Activated CD4-positive, alpha-beta T cell treated with anti-CD3 and anti-CD28 coated beads, Interleukin-2, amount 50 U/mL, for 4 hours (primary cell): Measurements from ENCODE around the gene MED16.
A peak's percentile ranks its signal among the peaks of the same experiment; 100 is the strongest.

Experiments used
- DNase-seq, 2 experiments: peaks; one replicate each; pipeline ENCODE4 v3.0.0-alpha.2; 2020

The MED16 gene

GRCh38 chr19:927351-927779 lies 34.4 kb upstream of the MED16 start:
- DNase-seq, result no peak

DNA sequence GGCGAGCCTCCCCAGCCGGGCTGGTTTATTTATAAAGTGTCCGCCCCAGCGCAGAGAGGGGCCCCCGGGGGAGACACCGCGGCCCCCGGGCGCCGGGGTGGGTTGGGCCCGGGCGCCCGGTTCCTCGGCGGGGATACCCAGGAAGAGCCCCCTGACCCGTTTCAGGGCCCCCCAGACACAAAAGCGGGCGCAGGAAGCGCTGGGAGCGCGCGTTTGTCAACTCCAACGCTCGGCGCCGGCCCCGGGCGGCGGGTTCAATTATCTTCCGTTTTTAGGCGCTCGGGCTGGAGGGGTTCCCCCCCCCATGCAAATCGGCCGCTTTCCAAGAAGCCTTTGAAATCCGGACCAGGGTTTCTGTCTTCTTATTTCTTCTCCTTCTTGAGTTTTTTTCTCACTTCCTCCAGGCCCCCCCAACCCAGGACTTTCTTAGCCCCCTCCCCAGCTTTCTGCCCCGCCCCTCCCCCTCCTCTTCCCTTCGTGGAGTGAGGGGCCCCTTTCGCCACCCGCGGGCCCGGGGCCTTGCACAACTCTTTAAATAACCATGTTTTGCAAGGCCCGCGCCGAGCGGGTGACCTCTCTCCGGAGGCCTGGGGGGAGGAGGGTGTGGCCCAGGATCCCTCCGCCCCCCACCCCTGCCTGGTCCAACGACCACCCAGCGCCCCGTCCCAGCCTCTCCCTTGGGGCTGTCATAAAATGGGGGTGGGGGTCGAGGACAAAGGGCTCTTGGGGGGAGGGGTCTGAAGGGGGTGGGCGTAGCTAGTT lies 33.8 kb upstream of the MED16 start:
- no peak for DNase-seq

DNA sequence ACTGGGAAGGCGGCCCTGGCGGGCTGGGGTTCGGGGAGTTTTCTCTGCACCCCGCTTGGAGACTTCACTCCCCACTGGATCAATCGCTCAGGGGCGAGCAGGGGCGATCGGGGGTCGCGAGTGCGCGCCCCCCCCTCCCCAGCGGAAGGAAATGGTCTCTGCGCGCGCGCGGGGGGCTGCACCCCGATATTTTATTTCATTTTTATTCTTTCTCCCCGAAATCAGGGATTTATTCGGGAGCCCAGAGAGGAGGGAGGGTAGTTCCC lies 33.3 kb upstream of the MED16 start:
- DNase-seq, result no peak

GRCh38 chr19:925526-926322 lies 32.7 kb upstream of the MED16 start, which contains the start of gene ARID3A:
TSS of gene ARID3A (plus strand) at chr19:926035. CDS start at chr19:929529, 3,494 bp downstream.
- peak; percentile 62 to 63 for DNase-seq

DNA sequence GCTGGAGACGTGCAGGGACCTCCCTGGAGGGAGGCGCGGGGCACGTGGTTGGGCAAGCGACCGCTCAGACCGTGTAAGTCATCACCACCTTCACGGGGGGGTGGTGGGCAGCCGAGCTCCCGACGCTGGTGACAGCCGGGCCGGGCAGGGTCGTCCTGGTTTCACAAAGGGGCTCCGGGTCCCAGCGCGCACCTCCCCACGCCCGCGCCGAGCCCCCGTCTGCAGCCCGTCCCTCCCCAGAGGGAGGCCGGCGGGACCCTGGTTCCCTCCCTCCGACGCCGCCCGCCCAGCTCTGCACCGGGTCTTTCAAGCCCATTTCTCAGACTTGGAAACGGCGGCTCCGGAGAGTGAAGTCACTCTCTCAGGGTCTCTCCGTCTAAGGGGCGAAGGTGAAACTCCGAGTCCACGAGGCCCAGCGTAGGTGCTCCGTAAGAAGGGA lies 32.1 kb upstream of the MED16 start:
- peak in 1 of 2 experiments; percentile 55 for DNase-seq

DNA sequence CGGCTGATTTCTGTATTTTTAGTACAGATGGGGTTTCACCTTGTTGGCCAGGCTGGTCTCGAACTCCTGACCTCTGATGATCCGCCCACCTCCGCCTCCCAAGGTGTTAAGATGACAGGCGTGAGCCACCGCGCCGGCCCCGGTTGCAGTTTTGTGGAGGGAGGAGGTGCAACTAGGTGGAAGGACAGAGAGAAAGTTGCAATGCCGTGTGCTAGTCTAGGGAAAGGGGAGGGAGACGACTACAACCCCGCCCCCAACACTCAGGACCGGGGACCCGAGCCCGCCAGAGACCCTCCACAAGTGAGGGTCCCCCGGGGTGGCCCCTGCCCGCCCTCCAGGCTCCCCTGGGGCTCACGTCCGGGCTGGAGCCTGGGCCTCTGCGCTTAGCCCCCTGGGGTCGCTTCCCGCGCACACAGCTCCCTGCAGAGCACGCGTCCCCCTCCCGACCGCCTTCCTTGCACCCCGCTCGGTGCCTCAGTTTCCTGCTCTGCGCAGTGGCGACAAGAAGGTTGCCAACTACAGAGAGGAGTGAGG lies 31.6 kb upstream of the MED16 start:
- DNase-seq, result no peak

DNA sequence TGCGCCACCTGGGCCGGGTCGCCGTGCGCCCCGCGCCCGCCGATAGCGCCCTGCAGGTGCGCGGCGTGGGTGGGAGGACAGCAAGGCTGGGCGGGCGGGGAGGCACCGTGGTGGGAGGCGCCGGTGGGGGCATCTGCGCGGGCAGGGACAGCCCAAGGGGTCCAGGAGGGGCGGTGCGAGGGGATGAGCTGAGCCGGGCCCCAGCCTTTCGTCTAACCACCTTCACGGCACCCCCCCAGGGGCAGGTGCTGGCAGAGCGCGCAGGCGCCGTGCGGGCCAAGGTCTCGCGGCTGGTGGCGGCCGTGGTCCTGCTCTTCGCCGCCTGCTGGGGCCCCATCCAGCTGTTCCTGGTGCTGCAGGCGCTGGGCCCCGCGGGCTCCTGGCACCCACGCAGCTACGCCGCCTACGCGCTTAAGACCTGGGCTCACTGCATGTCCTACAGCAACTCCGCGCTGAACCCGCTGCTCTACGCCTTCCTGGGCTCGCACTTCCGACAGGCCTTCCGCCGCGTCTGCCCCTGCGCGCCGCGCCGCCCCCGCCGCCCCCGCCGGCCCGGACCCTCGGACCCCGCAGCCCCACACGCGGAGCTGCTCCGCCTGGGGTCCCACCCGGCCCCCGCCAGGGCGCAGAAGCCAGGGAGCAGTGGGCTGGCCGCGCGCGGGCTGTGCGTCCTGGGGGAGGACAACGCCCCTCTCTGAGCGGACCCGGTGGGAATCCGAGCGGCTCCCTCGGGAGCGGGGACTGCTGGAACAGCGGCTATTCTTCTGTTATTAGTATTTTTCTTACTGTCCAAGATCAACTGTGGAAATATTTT lies 27.3 kb upstream of the MED16 start:
- DNase-seq, result peak; percentile 53 to 65

DNA sequence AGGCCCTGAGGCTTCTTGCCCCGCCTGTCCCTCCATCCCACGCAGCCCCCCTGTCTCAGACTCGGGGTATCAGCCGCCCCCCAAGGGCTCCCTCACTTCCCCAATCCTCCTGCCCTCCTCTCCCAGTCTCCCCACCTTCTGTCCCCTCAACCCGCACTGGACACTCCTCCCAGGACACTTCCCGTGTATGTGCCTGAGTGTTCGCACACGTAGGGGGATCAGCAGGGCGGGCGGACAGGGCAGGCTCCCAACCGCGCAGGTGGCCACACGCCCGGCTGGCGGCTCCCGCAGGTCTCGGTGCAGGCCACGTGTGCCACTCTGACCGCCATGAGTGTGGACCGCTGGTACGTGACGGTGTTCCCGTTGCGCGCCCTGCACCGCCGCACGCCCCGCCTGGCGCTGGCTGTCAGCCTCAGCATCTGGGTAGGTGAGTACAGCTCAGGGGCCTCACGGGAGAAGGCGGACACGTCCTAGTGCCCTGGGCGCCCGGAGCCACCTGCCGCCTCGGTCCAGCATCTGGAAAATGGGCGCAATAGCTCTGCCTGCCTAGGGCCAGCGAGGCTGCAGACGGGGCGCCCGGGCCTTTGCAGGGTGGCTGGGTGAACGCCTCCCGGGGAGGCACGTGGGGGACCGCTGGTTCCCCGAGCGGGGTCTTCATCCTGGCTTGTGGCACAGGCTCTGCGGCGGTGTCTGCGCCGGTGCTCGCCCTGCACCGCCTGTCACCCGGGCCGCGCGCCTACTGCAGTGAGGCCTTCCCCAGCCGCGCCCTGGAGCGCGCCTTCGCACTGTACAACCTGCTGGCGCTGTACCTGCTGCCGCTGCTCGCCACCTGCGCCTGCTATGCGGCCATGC lies 26.4 kb upstream of the MED16 start:
- DNase-seq, result peak; percentile 35 to 46

- DNase-seq, result no peak
These were observed 25.7 kb upstream of the MED16 start for GRCh38 chr19:918481-919198.

GRCh38 chr19:918152-918437 lies 25.1 kb upstream of the MED16 start:
- no peak for DNase-seq

- no peak for DNase-seq
These were observed 24.6 kb upstream of the MED16 start, which contains the start of gene KISS1R for GRCh38 chr19:917323-918151. TSS of gene KISS1R (plus strand) at chr19:917333. CDS start at chr19:917503, 170 bp downstream.

GRCh38 chr19:916645-917322 lies 23.8 kb upstream of the MED16 start:
- DNase-seq, result peak; percentile 29 to 44

DNA sequence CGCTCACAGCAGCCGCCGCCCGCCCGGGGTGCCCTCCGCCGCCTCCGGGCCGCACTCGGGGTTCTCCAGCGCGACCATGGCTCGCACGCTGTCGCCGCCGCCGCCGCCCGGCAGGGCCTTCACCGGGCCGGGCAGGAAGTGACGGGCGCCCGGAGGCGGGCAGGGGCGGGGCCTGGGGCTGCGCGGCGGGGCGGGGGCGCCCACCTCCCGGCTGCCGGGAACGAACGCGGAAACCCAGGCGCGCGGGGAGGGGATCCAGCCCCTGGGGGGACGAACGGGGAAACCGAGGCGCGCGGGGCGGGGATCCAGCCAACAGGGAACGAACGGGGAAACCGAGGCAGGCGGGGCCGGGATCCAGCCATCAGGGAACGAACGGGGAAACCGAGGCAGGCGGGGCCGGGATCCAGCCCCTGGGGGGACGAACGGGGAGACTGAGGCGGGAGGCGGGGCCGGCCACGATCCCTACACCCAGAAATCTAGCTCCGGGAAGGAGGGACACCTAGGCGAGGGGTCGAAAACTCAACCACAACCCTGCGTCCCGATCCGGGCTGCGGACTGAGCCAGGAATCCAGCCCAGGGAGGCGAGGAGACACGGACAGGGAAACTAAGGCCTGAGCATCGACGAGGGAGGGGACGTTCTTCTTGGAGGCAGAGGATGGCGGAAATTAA lies 20.2 kb upstream of the MED16 start, which contains the start of gene R3HDM4:
Gene R3HDM4 (minus strand): TSS at position 140 of the 669 bp plus-strand sequence. CDS start 62 bp downstream, at position 78.
- DNase-seq, result peak; percentile 80 to 83

- DNase-seq, result peak in 1 of 2 experiments; percentile 25
These were observed 19.4 kb upstream of the MED16 start for GRCh38 chr19:912181-913079.

DNA sequence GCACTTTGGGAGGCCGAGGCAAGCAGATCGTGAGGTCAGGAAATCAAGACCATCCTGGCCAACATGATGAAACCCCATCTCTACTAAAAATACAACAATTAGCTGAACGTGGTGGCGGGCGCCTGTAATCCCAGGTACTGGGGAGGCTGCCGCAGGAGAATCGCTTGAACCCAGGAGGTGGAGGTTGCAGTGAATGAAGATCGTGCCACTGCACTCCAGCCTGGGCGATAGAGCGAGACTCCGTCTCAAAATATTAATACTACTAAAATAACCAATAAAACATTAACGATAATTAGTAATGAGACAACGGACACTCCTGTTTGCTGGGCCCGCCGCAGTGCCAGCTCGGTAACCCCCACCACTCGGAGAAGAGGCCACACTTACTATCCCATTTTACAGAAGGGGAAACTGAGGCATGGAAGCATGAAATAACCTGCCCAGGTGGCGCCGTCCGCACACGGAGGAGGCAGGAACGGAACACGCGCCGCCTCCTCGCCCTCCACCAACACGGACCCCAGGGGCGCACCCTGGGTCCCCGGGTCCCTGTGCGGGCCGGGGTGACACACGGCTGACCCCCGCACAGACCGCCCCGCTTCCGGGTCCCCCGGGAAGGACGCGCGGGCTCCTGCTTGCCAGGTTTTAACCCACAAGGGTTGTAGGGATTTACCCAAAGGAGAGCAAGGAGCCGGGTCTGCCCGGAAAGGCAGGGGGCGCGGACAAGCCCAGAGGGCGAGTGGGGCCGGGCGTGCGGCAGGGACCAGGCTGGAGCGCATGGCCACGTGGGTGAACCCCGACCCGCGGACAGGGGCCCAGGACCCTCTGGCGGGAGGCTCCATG lies 18.4 kb upstream of the MED16 start:
- no peak for DNase-seq

DNA sequence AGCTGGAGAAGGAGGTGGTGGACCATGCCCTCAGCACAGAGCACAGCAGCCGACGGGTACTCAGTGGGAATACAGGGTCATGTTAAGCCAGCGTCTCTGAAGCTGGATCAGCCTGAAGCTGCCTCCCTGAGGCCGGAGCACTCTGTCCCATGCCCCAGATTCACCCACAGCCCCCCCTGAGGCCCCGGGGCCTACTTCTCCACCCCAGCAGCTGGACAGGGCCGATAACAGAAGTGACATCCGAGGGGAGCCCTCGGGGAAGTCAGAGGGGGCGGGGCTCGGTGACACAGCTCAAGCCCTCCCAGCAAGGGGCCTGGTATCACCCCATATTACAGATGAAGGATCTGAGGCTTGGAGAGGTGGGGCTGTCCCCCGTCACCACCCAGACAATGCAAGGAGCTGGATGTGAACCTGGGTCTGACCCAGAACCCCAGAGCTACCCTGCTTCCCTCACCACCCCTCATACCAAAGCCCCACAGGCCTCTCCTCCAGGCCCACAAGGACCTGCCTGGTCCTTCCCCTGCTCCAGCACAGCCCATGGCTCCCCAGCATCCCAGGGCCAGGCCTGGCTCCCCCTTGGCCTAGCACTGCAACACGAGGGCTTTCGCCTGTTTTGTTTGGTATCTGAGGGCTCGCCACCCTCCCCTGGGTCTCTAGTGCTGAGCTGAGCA lies 14.3 kb upstream of the MED16 start:
- DNase-seq, result no peak

- DNase-seq, result no peak
These were observed 13.5 kb upstream of the MED16 start for GRCh38 chr19:906480-906879.
